Neuronal stem cell (in vitro differentiated cells): ENCODE measurements around the gene PKD2.

Source experiments
- DNase-seq: peaks from one replicate; pipeline ENCODE4 v3.0.0-alpha.2; 2013; ENCODE audit warnings: low spot score
- H2AFZ ChIP-seq: one replicate; pipeline ENCODE4 v1.6.1; 2013; ENCODE audit warnings: mild to moderate bottlenecking, low read length, inconsistent platforms
- H2AK5ac ChIP-seq: 2 replicates; pipeline ENCODE4 v1.6.1; 2013; ENCODE audit warnings: low read depth, mild to moderate bottlenecking, inconsistent platforms, low read length, moderate library complexity, mixed read lengths
- H2BK120ac ChIP-seq: 2 replicates; pipeline ENCODE4 v1.6.1; 2013; ENCODE audit warnings: low read depth, mild to moderate bottlenecking, inconsistent platforms, low read length, moderate library complexity, mixed read lengths
- H2BK12ac ChIP-seq: one replicate; pipeline ENCODE4 v1.6.1; 2013; ENCODE audit warnings: low read length, inconsistent platforms
- H2BK15ac ChIP-seq: 2 replicates; pipeline ENCODE4 v1.6.1; 2013; ENCODE audit warnings: mild to moderate bottlenecking, low read length, inconsistent platforms, mixed read lengths
- H2BK5ac ChIP-seq: one replicate; pipeline ENCODE4 v1.6.1; 2013; ENCODE audit warnings: inconsistent platforms, mild to moderate bottlenecking, low read length, moderate library complexity
- H3K14ac ChIP-seq: one replicate; pipeline ENCODE4 v1.6.1; 2013; ENCODE audit warnings: low read length, inconsistent platforms
- H3K18ac ChIP-seq: 2 replicates; pipeline ENCODE4 v1.6.1; 2013; ENCODE audit warnings: low read length, inconsistent platforms
- H3K23ac ChIP-seq: 2 replicates; pipeline ENCODE4 v1.6.1; 2013; ENCODE audit warnings: low read depth, mild to moderate bottlenecking, mixed read lengths, low read length, inconsistent platforms; ENCODE audit not compliant: poor library complexity
- H3K27ac ChIP-seq: replicated peaks from 3 replicates; pipeline ENCODE4 v1.5.1; 2013; ENCODE audit warnings: low read length, inconsistent platforms
- H3K27me3 ChIP-seq, 3 experiments: 2 replicates each; pipeline ENCODE4 v1.6.1; 2013; ENCODE audit warnings: low read length in 3 of 3, mild to moderate bottlenecking in 2 of 3, inconsistent platforms in 1 of 3, low read depth in 1 of 3, mixed read lengths in 1 of 3, moderate library complexity in 1 of 3; ENCODE audit not compliant: control insufficient read depth in 3 of 3, insufficient read depth in 3 of 3
- H3K36me3 ChIP-seq, 2 donors: replicated peaks in 1 of 2; 2 replicates each; pipeline ENCODE4 v1.6.1; 2013; ENCODE audit warnings: low read length in 2 of 2; ENCODE audit not compliant: control insufficient read depth in 2 of 2, insufficient read depth in 2 of 2
- H3K4ac ChIP-seq: 2 replicates; pipeline ENCODE4 v1.6.1; 2013; ENCODE audit warnings: inconsistent platforms, mild to moderate bottlenecking, low read length, moderate library complexity
- H3K4me1 ChIP-seq, 2 donors: 1 replicate in 1 of 2; 2 replicates in 1 of 2; pipeline ENCODE4 v1.6.1; 2013; ENCODE audit warnings: low read length in 2 of 2, low read depth in 1 of 2; ENCODE audit not compliant: control insufficient read depth in 2 of 2, insufficient read depth in 1 of 2
- H3K4me2 ChIP-seq: one replicate; pipeline ENCODE4 v1.6.1; 2013; ENCODE audit warnings: mild to moderate bottlenecking, low read length, inconsistent platforms; ENCODE audit not compliant: insufficient read depth, poor library complexity, severe bottlenecking
- H3K4me3 ChIP-seq, 2 donors: 2 replicates each; pipeline ENCODE4 v1.5.1; 2013; ENCODE audit warnings: low read length in 2 of 2, mild to moderate bottlenecking in 2 of 2, inconsistent platforms in 1 of 2, moderate library complexity in 1 of 2
- H3K79me1 ChIP-seq: one replicate; pipeline ENCODE4 v1.6.1; 2013; ENCODE audit warnings: low read depth, mild to moderate bottlenecking, inconsistent platforms, low read length, moderate library complexity
- H3K9ac ChIP-seq: one replicate; pipeline ENCODE4 v1.6.1; 2013; ENCODE audit warnings: mild to moderate bottlenecking, low read depth, low read length, inconsistent platforms; ENCODE audit not compliant: poor library complexity
- H3K9me3 ChIP-seq, 2 donors: replicated peaks in 1 of 2; 2 replicates each; pipeline versions ENCODE3 to v1.6.1; 2013; ENCODE audit warnings: low read length in 2 of 2, mild to moderate bottlenecking in 2 of 2, inconsistent platforms in 1 of 2, low read depth in 1 of 2, mixed read lengths in 1 of 2, moderate library complexity in 1 of 2; ENCODE audit not compliant: control insufficient read depth in 2 of 2, insufficient read depth in 1 of 2
- H4K8ac ChIP-seq: one replicate; pipeline ENCODE4 v1.6.1; 2013; ENCODE audit warnings: low read depth, mild to moderate bottlenecking, inconsistent platforms, low read length, moderate library complexity
- H4K91ac ChIP-seq: one replicate; pipeline ENCODE4 v1.6.1; 2013; ENCODE audit warnings: low read length, low read depth, mild to moderate bottlenecking, inconsistent platforms; ENCODE audit not compliant: poor library complexity
- WGBS, 2 donors: extraction: QIAGEN DNeasy Blood & Tissue Kit; methylation state at CpG; one replicate each; pipeline ENCODE4 v1.1.7; 2013; ENCODE audit warnings: missing lambda C conversion rate in 2 of 2, mixed read lengths in 1 of 2; ENCODE audit not compliant: insufficient read length in 2 of 2, insufficient replicate concordance in 1 of 2; ENCODE audit errors: extremely low coverage in 2 of 2; 5-methylcytosine and 5-hydroxymethylcytosine counted together

PKD2 gene

GRCh38 chr4:88091378-88091777, 83.9 kb downstream of the PKD2 start:
- Histone ChIP-seq H2AK5ac (no peak overlapping the region), H3K4me3 (no peak overlapping the region), H3K18ac (no peak overlapping the region), H3K23ac (no peak overlapping the region), H3K4me1 (no peaks in the 10 kb centered on the region), H3K27ac (no peak overlapping the region), H2BK120ac (no peak overlapping the region), H2BK5ac (no peak overlapping the region), H3K9me3 (no peaks in the 10 kb centered on the region), H4K8ac (no peak overlapping the region), H3K9ac (no peak overlapping the region), H4K91ac (no peak overlapping the region), H3K4me2 (no peak overlapping the region), H2AFZ (no peak overlapping the region), H3K79me1 (no peaks in the 10 kb centered on the region), H3K4ac (no peak overlapping the region), H3K14ac (no peak overlapping the region), H2BK15ac (no peak overlapping the region), H3K27me3 (no peaks in the 10 kb centered on the region), H3K36me3 (no peaks in the 10 kb centered on the region), H2BK12ac (no peak overlapping the region)
- DNase-seq: no peak
- WGBS, 2 donors: no CpG with 5 or more reads among the region's 3 CpGs

GRCh38 chr4:88093874-88094273, 86.4 kb downstream of the PKD2 start:
- Histone ChIP-seq H3K14ac (no peak overlapping the region), H2BK5ac (no peak overlapping the region), H3K4me3 (no peak overlapping the region), H3K27me3 (no peaks in the 10 kb centered on the region), H3K4me1 (no peaks in the 10 kb centered on the region), H3K79me1 (no peaks in the 10 kb centered on the region), H3K4ac (no peak overlapping the region), H3K9me3 (no peaks in the 10 kb centered on the region), H4K91ac (no peak overlapping the region), H2BK12ac (no peak overlapping the region), H3K4me2 (no peak overlapping the region), H3K36me3 (no peaks in the 10 kb centered on the region), H2AK5ac (no peak overlapping the region), H3K9ac (no peak overlapping the region), H3K18ac (no peak overlapping the region), H2BK15ac (no peak overlapping the region), H3K27ac (no peak overlapping the region), H3K23ac (no peak overlapping the region), H2AFZ (no peak overlapping the region), H2BK120ac (no peak overlapping the region), H4K8ac (no peak overlapping the region)
- DNase-seq: no peak
- WGBS, 2 donors: no CpG with 5 or more reads among the region's 5 CpGs

GRCh38 chr4:88097301-88097700, 89.9 kb downstream of the PKD2 start:
- H2AFZ ChIP-seq: no peak overlapping the region
- WGBS, 2 donors: no CpG with 5 or more reads among the region's 2 CpGs
- H3K14ac ChIP-seq: no peak overlapping the region

GRCh38 chr4:88097781-88098180, 90.3 kb downstream of the PKD2 start:
- DNase-seq: no peak
- Histone ChIP-seq H3K36me3 (no peaks in the 10 kb centered on the region), H3K4me1 (no peaks in the 10 kb centered on the region), H2AFZ (no peak overlapping the region), H3K23ac (no peak overlapping the region), H3K27me3 (no peaks in the 10 kb centered on the region), H3K9ac (no peak overlapping the region), H3K18ac (no peak overlapping the region), H3K4me2 (no peak overlapping the region), H2BK5ac (no peak overlapping the region), H2BK12ac (no peak overlapping the region), H3K4me3 (no peak overlapping the region), H3K27ac (no peak overlapping the region), H3K79me1 (no peaks in the 10 kb centered on the region), H4K8ac (no peak overlapping the region), H2BK15ac (no peak overlapping the region), H2BK120ac (no peak overlapping the region), H3K4ac (no peak overlapping the region), H3K9me3 (no peaks in the 10 kb centered on the region), H3K14ac (no peak overlapping the region), H2AK5ac (no peak overlapping the region), H4K91ac (no peak overlapping the region)
- whole genome bisulfite sequencing, 2 donors: no CpG with 5 or more reads among the region's 3 CpGs

More at GRCh38 chr4:88097301-88097700, 89.9 kb downstream of the PKD2 start:
- H2BK120ac ChIP-seq: no peak overlapping the region
- no peak overlapping the region for H2BK15ac ChIP-seq
- no peak overlapping the region for H3K18ac ChIP-seq
- H4K8ac ChIP-seq: no peak overlapping the region
- H3K79me1 ChIP-seq: no peaks in the 10 kb centered on the region
- no peak overlapping the region for H3K23ac ChIP-seq
- H3K4me2 ChIP-seq: no peak overlapping the region
- no peaks in the 10 kb centered on the region for H3K9me3 ChIP-seq
- no peak overlapping the region for H4K91ac ChIP-seq
- H3K4ac ChIP-seq: no peak overlapping the region
- H2AK5ac ChIP-seq: no peak overlapping the region
- no peak overlapping the region for H3K27ac ChIP-seq
- H3K9ac ChIP-seq: no peak overlapping the region
- no peaks in the 10 kb centered on the region for H3K36me3 ChIP-seq
- no peak for DNase-seq
- no peak overlapping the region for H3K4me3 ChIP-seq
- no peaks in the 10 kb centered on the region for H3K27me3 ChIP-seq
- H2BK5ac ChIP-seq: no peak overlapping the region
- H3K4me1 ChIP-seq: no peaks in the 10 kb centered on the region
- no peak overlapping the region for H2BK12ac ChIP-seq
